GM23248 (cell line): ENCODE measurements around the gene UBXN10. TPM values are rescaled to one million over a fixed set of nuclear protein-coding genes. Genes with fewer than 3 reads are reported as not detected.

ENCODE experiments used
- DNase-seq: peaks from one replicate; pipeline ENCODE4 v3.0.0-alpha.2; 2015
- H2AFZ ChIP-seq: fragments of 200-600 bp; sonication (generic); 2 replicates; pipeline ENCODE4 v1.6.1; 2016; ENCODE audit warnings: antibody characterized with exemption
- H3F3A ChIP-seq: fragments of 200-600 bp; sonication (generic); 2 replicates; pipeline ENCODE4 v1.6.1; 2016; ENCODE audit warnings: mild to moderate bottlenecking, antibody characterized with exemption, mixed run types; ENCODE audit not compliant: insufficient read depth
- H3K27ac ChIP-seq: fragments of 200-600 bp; sonication (generic); 2 replicates; pipeline ENCODE4 v1.5.1; 2016; ENCODE audit warnings: mild to moderate bottlenecking
- H3K27me3 ChIP-seq: fragments of 200-600 bp; sonication (generic); replicated peaks from 2 replicates; pipeline ENCODE4 v1.6.1; 2016; ENCODE audit warnings: mild to moderate bottlenecking; ENCODE audit not compliant: insufficient read depth
- H3K36me3 ChIP-seq: fragments of 200-600 bp; sonication (generic); 2 replicates; pipeline ENCODE4 v1.6.1; 2016; ENCODE audit warnings: low read depth, mild to moderate bottlenecking
- H3K4me1 ChIP-seq: fragments of 200-600 bp; sonication (generic); 2 replicates; pipeline ENCODE4 v1.6.1; 2016; ENCODE audit warnings: mild to moderate bottlenecking; ENCODE audit not compliant: insufficient read depth
- H3K4me2 ChIP-seq: fragments of 200-600 bp; sonication (generic); one replicate; pipeline ENCODE4 v1.6.1; 2016; ENCODE audit warnings: mild to moderate bottlenecking; ENCODE audit not compliant: unreplicated experiment
- H3K4me3 ChIP-seq: fragments of 200-600 bp; sonication (generic); 2 replicates; pipeline ENCODE4 v1.5.1; 2016; ENCODE audit warnings: mild to moderate bottlenecking
- H3K79me2 ChIP-seq: fragments of 200-600 bp; sonication (generic); 2 replicates; pipeline ENCODE4 v1.6.1; 2016; ENCODE audit warnings: mild to moderate bottlenecking; ENCODE audit not compliant: insufficient read depth
- H3K9ac ChIP-seq: fragments of 200-600 bp; sonication (generic); 2 replicates; pipeline ENCODE4 v1.6.1; 2016; ENCODE audit warnings: mild to moderate bottlenecking
- H3K9me2 ChIP-seq: fragments of 200-600 bp; sonication (generic); 2 replicates; pipeline ENCODE4 v1.6.1; 2016; ENCODE audit warnings: mixed run types, mild to moderate bottlenecking, moderate library complexity; ENCODE audit not compliant: insufficient read depth
- H3K9me3 ChIP-seq: fragments of 200-600 bp; sonication (generic); one replicate; pipeline ENCODE4 v1.6.1; 2017; ENCODE audit warnings: low read depth
- H4K20me1 ChIP-seq: fragments of 200-600 bp; sonication (generic); 2 replicates; pipeline ENCODE4 v1.6.0; 2016; ENCODE audit not compliant: insufficient read depth
- EZH2 ChIP-seq: fragments of 200-600 bp; sonication (generic); IDR thresholded peaks from 2 replicates; pipeline ENCODE4 v1.6.1; 2018; ENCODE audit warnings: antibody characterized with exemption, mild to moderate bottlenecking; ENCODE audit not compliant: insufficient read depth, poor library complexity, severe bottlenecking
- EZH2phosphoT487 ChIP-seq: fragments of 200-600 bp; sonication (generic); IDR thresholded peaks from 2 replicates; pipeline ENCODE4 v1.6.1; 2018; ENCODE audit warnings: antibody characterized with exemption, moderate library complexity, mild to moderate bottlenecking, low read depth; ENCODE audit not compliant: insufficient read depth
- WGBS, 2 experiments: methylation state at CpG; one replicate each; pipeline ENCODE4 v1.1.6; 2015 to 2017; ENCODE audit warnings: low lambda C conversion rate in 2 of 2, low coverage in 1 of 2; ENCODE audit errors: missing lambda C conversion rate in 2 of 2; 5-methylcytosine and 5-hydroxymethylcytosine counted together
- in situ Hi-C: fragments of 300-500 bp; cut with MboI; formaldehyde crosslinking; loops from 2 replicates; pipeline ENCODE4 v1.15.0; 2020
- polyA plus RNA-seq: library from polyadenylated mRNA; unstranded; fragments of >200 nt; fragmentation: Nextera tagmentation; extraction: Ambion mirVana; gene quantifications from 2 replicates; pipeline ENCODE4 v1.2.1, GENCODE V29; 2016
- total RNA-seq: library from RNA; depleted of rRNA; stranded (reverse); fragments of >200 nt; shearing (Covaris generic); gene quantifications from 2 replicates; pipeline ENCODE4 v1.2.3, GENCODE V29; 2014

Gene UBXN10
- total and polyA plus RNA-seq, 2 experiments from 2014 or later, result 0.11 TPM; not detected in 1

- Histone ChIP-seq H3K36me3 (no peaks in the 10 kb centered on the region), H3K9ac (no peak overlapping the region), H2AFZ (no peak overlapping the region), H3K4me3 (no peak overlapping the region), H3K9me2 (no peaks in the 10 kb centered on the region), H3K27ac (no peak overlapping the region), H3K4me1 (peaks cover 6% of the 10 kb centered on the region), H3K27me3 (no peaks in the 10 kb centered on the region; the same call in 1 of the 2 replicates), H4K20me1 (no peaks in the 10 kb centered on the region), H3K79me2 (no peaks in the 10 kb centered on the region), H3K4me2 (no peak overlapping the region), H3F3A (no peaks in the 10 kb centered on the region), H3K9me3 (no peaks in the 10 kb centered on the region)
- WGBS, 2 experiments, result 77 to 83% methylated on average over 12 to 13 of the region's 13 CpGs
- no peak for DNase-seq
- in situ Hi-C loops, result no loop called here
- TF ChIP-seq EZH2 (no peak), EZH2phosphoT487 (no peak)
Measured at GRCh38 chr1:20147846-20148570, 37.9 kb upstream of the UBXN10 start.

GRCh38 chr1:20148571-20149500 is 37.1 kb upstream of the UBXN10 start:
- Histone ChIP-seq H4K20me1 (no peaks in the 10 kb centered on the region), H3K27ac (no peak overlapping the region), H3K36me3 (no peaks in the 10 kb centered on the region), H3K9me2 (no peaks in the 10 kb centered on the region), H3K9me3 (no peaks in the 10 kb centered on the region), H3K4me3 (no peak overlapping the region), H2AFZ (no peak overlapping the region), H3K79me2 (no peaks in the 10 kb centered on the region), H3K9ac (no peak overlapping the region), H3K4me2 (no peak overlapping the region), H3K4me1 (peaks cover 10% of the 10 kb centered on the region), H3K27me3 (no peaks in the 10 kb centered on the region; the same call in 1 of the 2 replicates), H3F3A (no peaks in the 10 kb centered on the region)
- in situ Hi-C loops, result no loop called here
- no peak for TF ChIP-seq EZH2
- no peak for TF ChIP-seq EZH2phosphoT487
- DNase-seq, result no peak
- 77 to 85% methylated on average over 13 of the region's 13 CpGs for WGBS, 2 experiments

- no peaks in the 10 kb centered on the region for H3K36me3 ChIP-seq
- no peak overlapping the region for H3K9ac ChIP-seq
- no peak for DNase-seq
- H3K4me2 ChIP-seq, result no peak overlapping the region
- H4K20me1 ChIP-seq, result no peaks in the 10 kb centered on the region
- H3K9me2 ChIP-seq, result no peaks in the 10 kb centered on the region
- H2AFZ ChIP-seq, result no peak overlapping the region
- in situ Hi-C loops, result no loop called here
- 82 to 88% methylated on average over 18 to 27 of the region's 27 CpGs for WGBS, 2 experiments
- no peaks in the 10 kb centered on the region for H3F3A ChIP-seq
- H3K9me3 ChIP-seq, result no peaks in the 10 kb centered on the region
- H3K4me3 ChIP-seq, result no peak overlapping the region
- no peaks in the 10 kb centered on the region for H3K79me2 ChIP-seq
- H3K27me3 ChIP-seq, result no peaks in the 10 kb centered on the region
- H3K27ac ChIP-seq, result no peak overlapping the region
- H3K4me1 ChIP-seq, result peaks cover 10% of the 10 kb centered on the region
- TF ChIP-seq EZH2, result no peak
- TF ChIP-seq EZH2phosphoT487, result no peak
Measured at GRCh38 chr1:20149601-20150325, 36.1 kb upstream of the UBXN10 start.

GRCh38 chr1:20150326-20150705 is 35.6 kb upstream of the UBXN10 start:
- Histone ChIP-seq H3K4me3 (no peak overlapping the region), H3F3A (no peaks in the 10 kb centered on the region), H3K9ac (no peak overlapping the region), H3K4me1 (peaks cover 10% of the 10 kb centered on the region), H3K79me2 (no peaks in the 10 kb centered on the region), H3K27ac (no peak overlapping the region), H2AFZ (no peak overlapping the region), H4K20me1 (no peaks in the 10 kb centered on the region), H3K9me2 (no peaks in the 10 kb centered on the region), H3K4me2 (no peak overlapping the region), H3K27me3 (no peaks in the 10 kb centered on the region), H3K36me3 (no peaks in the 10 kb centered on the region), H3K9me3 (no peaks in the 10 kb centered on the region)
- 93 to 94% methylated on average over 8 of the region's 8 CpGs for WGBS, 2 experiments
- in situ Hi-C loops, result no loop called here
- no peak for TF ChIP-seq EZH2phosphoT487
- no peak for TF ChIP-seq EZH2
- no peak for DNase-seq
